HG02571 (cell line): ENCODE measurements around the gene ALG12.
"Not testable (repeated sequence)": the region's sequence is repeated elsewhere in the genome, so short reads cannot be mapped to it uniquely, and the experiment has no call there.

ENCODE experiments used
- ATAC-seq: cut with Tn5 transposase; IDR thresholded peaks from one replicate; pipeline ENCODE4 v1.9.1; 2021; ENCODE audit warnings: mild to moderate bottlenecking, moderate library complexity; ENCODE audit not compliant: unreplicated experiment

The ALG12 gene

GRCh38 chr22:49869086-49869830 lies 49.0 kb downstream of the ALG12 start:
- no peak for ATAC-seq

GRCh38 chr22:49867303-49868265 lies 50.7 kb downstream of the ALG12 start:
- ATAC-seq, result no peak

- no peak for ATAC-seq
Measured at GRCh38 chr22:49866646-49867045, 51.6 kb downstream of the ALG12 start.

GRCh38 chr22:49866134-49866533 lies 52.1 kb downstream of the ALG12 start:
- no peak for ATAC-seq

- no peak for ATAC-seq
Measured at GRCh38 chr22:49865156-49865555, 53.1 kb downstream of the ALG12 start.

GRCh38 chr22:49863931-49864330 lies 54.3 kb downstream of the ALG12 start:
- ATAC-seq, result no peak

GRCh38 chr22:49862496-49862776 lies 55.8 kb downstream of the ALG12 start:
- ATAC-seq, result no peak

GRCh38 chr22:49861642-49862495 lies 56.4 kb downstream of the ALG12 start:
- no peak for ATAC-seq

GRCh38 chr22:49858827-49859226 lies 59.4 kb downstream of the ALG12 start:
- ATAC-seq, result no peak

GRCh38 chr22:49856766-49857618 lies 61.2 kb downstream of the ALG12 start:
- ATAC-seq, result no peak

- no peak for ATAC-seq
Measured at GRCh38 chr22:49856343-49856742, 61.9 kb downstream of the ALG12 start.

- no peak for ATAC-seq
Measured at GRCh38 chr22:49855251-49855911, 62.9 kb downstream of the ALG12 start.

GRCh38 chr22:49853981-49854831 lies 64.0 kb downstream of the ALG12 start:
- ATAC-seq, result peak; percentile 23

GRCh38 chr22:49852898-49853894 lies 65.0 kb downstream of the ALG12 start, which contains the start of gene ZBED4:
Gene ZBED4, plus strand, starts transcription at chr22:49853844. Its CDS starts 29,819 bp downstream, at chr22:49883663.
- peak; percentile 70 for ATAC-seq

GRCh38 chr22:49852568-49852897 lies 65.7 kb downstream of the ALG12 start:
- not testable (repeated sequence) for ATAC-seq

- ATAC-seq, result no peak
Measured at GRCh38 chr22:49850959-49851802, 67.1 kb downstream of the ALG12 start.
